B cell (primary cell): ENCODE measurements around the gene NPW. TPM values are rescaled to one million over a fixed set of nuclear protein-coding genes. Genes with fewer than 3 reads are reported as not detected.

Experiments
- ATAC-seq: fragments of 200-7000 bp; cut with Tn5 transposase; one replicate; pipeline ENCODE4 v1.10.0; 2021; ENCODE audit warnings: low read depth, mild to moderate bottlenecking, moderate number of reproducible peaks, moderate library complexity
- CTCF ChIA-PET: fragments of 350-600 bp; sonication (Branson Sonifier 250); formaldehyde crosslinking; loops from one replicate; lab custom pipeline; 2021; ENCODE audit warnings: antibody characterized with exemption, inconsistent platforms; lab: Charles Lee
- POLR2A ChIA-PET: fragments of 350-600 bp; sonication (Branson Sonifier 250); formaldehyde crosslinking; loops from one replicate; lab custom pipeline; 2021; ENCODE audit warnings: antibody characterized with exemption; lab: Charles Lee
- DNase-seq: peaks from one replicate; pipeline ENCODE4 v3.0.0; 2013
- H2AFZ ChIP-seq: 2 replicates; pipeline ENCODE4 v1.6.1; 2012; ENCODE audit warnings: mild to moderate bottlenecking, low read depth, low read length; ENCODE audit not compliant: insufficient read depth, poor library complexity, severe bottlenecking
- H3K27ac ChIP-seq, 2 donors: 1 replicate in 1 of 2; 2 replicates in 1 of 2; pipeline ENCODE4 v1.5.1; 2012 to 2013; ENCODE audit warnings: low read length in 2 of 2, mild to moderate bottlenecking in 2 of 2, moderate library complexity in 1 of 2
- H3K27me3 ChIP-seq, 4 experiments: fragments of 200-600 bp in 1 of 4; sonication (generic) in 1 of 4; replicated peaks in 1 of 4; 1 replicate in 2 of 4; 2 replicates in 2 of 4; pipeline versions ENCODE4 v1.6.1 to v1.7.0; 2013 to 2016; ENCODE audit warnings: low read length in 3 of 4, mild to moderate bottlenecking in 2 of 4, mixed read lengths in 1 of 4, moderate library complexity in 1 of 4; ENCODE audit not compliant: insufficient read depth in 4 of 4, control insufficient read depth in 3 of 4; ENCODE audit errors: control extremely low read depth in 1 of 4
- H3K36me3 ChIP-seq, 2 experiments: replicated peaks in 1 of 2; 1 replicate in 1 of 2; 2 replicates in 1 of 2; pipeline versions ENCODE4 v1.6.1 to v1.7.1; 2013; ENCODE audit warnings: low read length in 1 of 2; ENCODE audit not compliant: insufficient read depth in 2 of 2, control insufficient read depth in 1 of 2; ENCODE audit errors: control extremely low read depth in 1 of 2, extremely low read depth in 1 of 2
- H3K4me1 ChIP-seq, 2 donors: fragments of 200-600 bp in 1 of 2; sonication (generic) in 1 of 2; 1 replicate in 1 of 2; 2 replicates in 1 of 2; pipeline versions ENCODE4 v1.5.1 to v1.6.1; 2013 to 2017; ENCODE audit warnings: low read length in 2 of 2; ENCODE audit not compliant: control insufficient read depth in 2 of 2, insufficient read depth in 2 of 2
- H3K4me2 ChIP-seq: replicated peaks from 2 replicates; pipeline ENCODE3; 2012; ENCODE audit warnings: mild to moderate bottlenecking, low read depth, low read length; ENCODE audit not compliant: poor library complexity, severe bottlenecking
- H3K4me3 ChIP-seq, 5 experiments: fragments of 200-600 bp in 1 of 5; sonication (generic) in 1 of 5; 1 replicate in 3 of 5; 2 replicates in 2 of 5; pipeline versions ENCODE4 v1.5.1 to v1.7.0; 2011 to 2016; ENCODE audit warnings: low read length in 4 of 5, mild to moderate bottlenecking in 4 of 5, low read depth in 2 of 5, control low read depth in 1 of 5, moderate library complexity in 1 of 5; ENCODE audit not compliant: insufficient read depth in 1 of 5; ENCODE audit errors: control extremely low read depth in 1 of 5, extremely low read depth in 1 of 5
- H3K79me2 ChIP-seq: fragments of 200-600 bp; sonication (generic); one replicate; pipeline ENCODE4 v1.6.0; 2016; ENCODE audit warnings: low read length; ENCODE audit not compliant: control insufficient read depth, insufficient read depth
- H3K9ac ChIP-seq: fragments of 200-600 bp; sonication (generic); 2 replicates; pipeline ENCODE4 v1.6.1; 2017; ENCODE audit warnings: mild to moderate bottlenecking, low read length, moderate library complexity
- H3K9me3 ChIP-seq, 3 donors: one replicate each; pipeline versions ENCODE4 v1.6.1 to v1.7.1; 2013; ENCODE audit warnings: low read length in 2 of 3; ENCODE audit not compliant: control insufficient read depth in 2 of 3, insufficient read depth in 1 of 3; ENCODE audit errors: control extremely low read depth in 1 of 3
- H4K20me1 ChIP-seq: 2 replicates; pipeline ENCODE4 v1.6.0; 2012; ENCODE audit warnings: mild to moderate bottlenecking, low read length; ENCODE audit not compliant: insufficient read depth, control insufficient read depth, poor library complexity, severe bottlenecking
- H3K27ac Mint-ChIP-seq: one replicate; pipeline ENCODE4 v1.8.0; 2021; ENCODE audit warnings: mixed read lengths
- H3K27me3 Mint-ChIP-seq: one replicate; pipeline ENCODE4 v1.8.0; 2021; ENCODE audit warnings: mixed read lengths
- H3K4me1 Mint-ChIP-seq: one replicate; pipeline ENCODE4 v1.8.0; 2021; ENCODE audit warnings: mixed read lengths
- H3K4me3 Mint-ChIP-seq: one replicate; pipeline ENCODE4 v1.8.0; 2021; ENCODE audit warnings: mixed read lengths
- H3K9me3 Mint-ChIP-seq: one replicate; pipeline ENCODE4 v1.8.0; 2022; ENCODE audit warnings: mixed read lengths; ENCODE audit not compliant: insufficient read depth
- CTCF ChIP-seq: fragments of 200-600 bp; IDR thresholded peaks from one replicate; pipeline ENCODE4 v1.8.0; 2022; ENCODE audit warnings: antibody characterized with exemption, mild to moderate bottlenecking
- EZH2 ChIP-seq: IDR thresholded peaks from 2 replicates; pipeline ENCODE4 v1.6.1; 2012; ENCODE audit warnings: borderline replicate concordance, low read depth, mild to moderate bottlenecking, moderate library complexity, low read length; ENCODE audit not compliant: insufficient read depth, poor library complexity, severe bottlenecking
- WGBS: methylation state at CpG from one replicate; pipeline ENCODE4 v1.1.5; 2013; ENCODE audit warnings: missing lambda C conversion rate; ENCODE audit not compliant: insufficient coverage; 5-methylcytosine and 5-hydroxymethylcytosine counted together
- intact Hi-C: fragments of 100-400 bp; cut with micrococcal nuclease; formaldehyde crosslinking; loops from one replicate; pipeline ENCODE4 v1.10.0; 2022
- polyA plus RNA-seq: library from polyadenylated mRNA; depleted of rRNA; stranded (reverse); fragments of >200 nt; gene quantifications from 2 replicates; pipeline ENCODE4 v1.2.3, GENCODE V29; 2012
- total RNA-seq, 2 donors: library from RNA; stranded (reverse); fragments of 120-200 nt in 1 of 2; gene quantifications; 1 replicate in 1 of 2; 2 replicates in 1 of 2; pipeline versions ENCODE4 v1.2.3 to v1.2.4, GENCODE V29; 2013 to 2022

Gene NPW
- total and polyA plus RNA-seq, 2 donors (not counting 1 experiment from before 2014, with no cell fraction given) = 0.13 to 1.7 TPM

- 9% methylated on average over 73 of the region's 76 CpGs for WGBS
- H3K4me1 Mint-ChIP-seq = peaks cover 18% of the 10 kb centered on the region
- intact Hi-C loops = loop anchor here (10.0 kb wide), 2 partner anchors 227 to 477 kb away; partner anchors contain the start of gene ECI1
Measured at GRCh38 chr16:2027024-2028010, 7.7 kb downstream of the NPW start.

More at GRCh38 chr16:2027024-2028010, 7.7 kb downstream of the NPW start:
- H3K27ac ChIP-seq = no peak overlapping the region
- H4K20me1 ChIP-seq = no peaks in the 10 kb centered on the region
- Mint-ChIP-seq H3K9me3 (no peaks in the 10 kb centered on the region), H3K27ac (peak overlapping the region; percentile 53), H3K27me3 (peaks cover 13% of the 10 kb centered on the region), H3K4me3 (peak overlapping the region; percentile 85)
- H3K36me3 ChIP-seq = no peaks in the 10 kb centered on the region
- ChIA-PET POLR2A (interaction anchor here (0.6 kb wide), 2 partner anchors 415 to 721 kb away, joined by 4 to 6 read pairs; partner anchors contain the start of genes CRAMP1 and IFT140), CTCF (interaction anchor here (0.9 to 2.2 kb wide), 5 partner anchors 11 to 128 kb away, joined by 3 to 9 read pairs (median 6); partner anchors contain the start of genes NTHL1, TRAF7 and TSC2)
- H3K9me3 ChIP-seq = peaks cover 0 to 12% (median 0%) of the 10 kb centered on the region in 3 donors
- H3K4me3 ChIP-seq = peak overlapping the region in 3 of 5 experiments; percentile 37 to 48 (median 44)
- peak overlapping the region; percentile 69 for H2AFZ ChIP-seq
- H3K9ac ChIP-seq = peak overlapping the region; percentile 52
- no peaks in the 10 kb centered on the region for H3K79me2 ChIP-seq
- peak; percentile 60 for DNase-seq
- TF ChIP-seq CTCF = no peak
- TF ChIP-seq EZH2 = no peak
- no peak for ATAC-seq
- H3K27me3 ChIP-seq = peaks cover 0 to 40% (median 16%) of the 10 kb centered on the region in 4 experiments
- H3K4me1 ChIP-seq = peaks cover 24 to 26% of the 10 kb centered on the region in 2 donors
- H3K4me2 ChIP-seq = peak overlapping the region; percentile 94
